HG03521 (cell line): ENCODE results near the gene RUNDC1.
A peak's percentile ranks its signal among the peaks of the same experiment; 100 is the strongest.

Experiments
- ATAC-seq: cut with Tn5 transposase; IDR thresholded peaks from one replicate; pipeline ENCODE4 v1.9.1; 2021; ENCODE audit warnings: mild to moderate bottlenecking, moderate library complexity; ENCODE audit not compliant: unreplicated experiment

The RUNDC1 gene

GRCh38 chr17:43018008-43018853 is 37.9 kb downstream of the RUNDC1 start:
- ATAC-seq, result no peak

- ATAC-seq, result no peak
Observed at GRCh38 chr17:43018932-43019331, 38.6 kb downstream of the RUNDC1 start.

GRCh38 chr17:43019418-43019817 is 39.1 kb downstream of the RUNDC1 start:
- no peak for ATAC-seq

GRCh38 chr17:43020030-43020621 is 39.8 kb downstream of the RUNDC1 start:
- ATAC-seq, result no peak

DNA sequence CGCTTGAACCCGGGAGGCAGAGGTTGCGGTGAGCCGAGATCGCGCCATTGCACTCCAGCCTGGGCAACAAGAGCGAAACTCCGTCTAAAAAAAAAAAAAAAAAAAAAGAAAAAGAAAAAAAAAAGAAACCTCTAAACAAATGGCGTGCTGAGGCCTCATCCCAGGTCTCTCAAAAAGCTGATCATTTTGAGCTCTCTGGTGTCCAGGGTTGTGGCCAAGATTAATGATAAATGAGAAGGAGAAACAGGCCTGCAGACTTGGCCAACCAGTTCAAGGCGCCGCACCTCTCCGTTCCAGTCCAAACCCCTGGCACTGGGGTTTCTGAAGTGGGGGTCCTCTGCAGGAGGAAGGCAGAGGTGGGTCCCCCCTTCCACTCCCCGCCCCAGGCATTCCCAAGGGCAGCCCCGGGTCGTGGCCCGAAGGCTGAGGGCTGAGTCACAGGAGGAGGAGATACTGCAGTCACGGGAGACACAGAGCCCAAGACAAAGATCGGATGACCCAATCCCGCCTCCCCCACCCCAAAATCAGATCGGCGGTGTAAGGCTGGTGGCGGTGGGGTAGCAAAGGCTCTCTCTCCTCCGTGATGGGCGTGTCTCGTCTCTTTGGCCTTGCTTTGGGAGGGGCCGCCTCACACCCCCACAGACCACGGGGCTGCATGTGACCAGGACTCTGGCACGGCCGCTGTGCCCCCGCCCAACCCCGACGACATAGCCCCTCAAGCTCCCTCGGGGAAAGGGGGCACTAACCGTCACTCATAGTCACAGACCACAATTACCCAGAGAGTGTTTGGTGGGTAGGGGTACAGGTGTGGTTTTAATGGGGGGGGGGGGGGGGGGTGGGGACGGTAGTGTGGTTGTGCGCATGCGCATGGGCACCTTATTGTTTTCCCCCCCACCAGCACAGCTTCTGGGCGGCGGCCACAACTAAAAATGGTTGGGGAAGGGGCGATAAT is 40.7 kb downstream of the RUNDC1 start:
- ATAC-seq, result no peak

DNA sequence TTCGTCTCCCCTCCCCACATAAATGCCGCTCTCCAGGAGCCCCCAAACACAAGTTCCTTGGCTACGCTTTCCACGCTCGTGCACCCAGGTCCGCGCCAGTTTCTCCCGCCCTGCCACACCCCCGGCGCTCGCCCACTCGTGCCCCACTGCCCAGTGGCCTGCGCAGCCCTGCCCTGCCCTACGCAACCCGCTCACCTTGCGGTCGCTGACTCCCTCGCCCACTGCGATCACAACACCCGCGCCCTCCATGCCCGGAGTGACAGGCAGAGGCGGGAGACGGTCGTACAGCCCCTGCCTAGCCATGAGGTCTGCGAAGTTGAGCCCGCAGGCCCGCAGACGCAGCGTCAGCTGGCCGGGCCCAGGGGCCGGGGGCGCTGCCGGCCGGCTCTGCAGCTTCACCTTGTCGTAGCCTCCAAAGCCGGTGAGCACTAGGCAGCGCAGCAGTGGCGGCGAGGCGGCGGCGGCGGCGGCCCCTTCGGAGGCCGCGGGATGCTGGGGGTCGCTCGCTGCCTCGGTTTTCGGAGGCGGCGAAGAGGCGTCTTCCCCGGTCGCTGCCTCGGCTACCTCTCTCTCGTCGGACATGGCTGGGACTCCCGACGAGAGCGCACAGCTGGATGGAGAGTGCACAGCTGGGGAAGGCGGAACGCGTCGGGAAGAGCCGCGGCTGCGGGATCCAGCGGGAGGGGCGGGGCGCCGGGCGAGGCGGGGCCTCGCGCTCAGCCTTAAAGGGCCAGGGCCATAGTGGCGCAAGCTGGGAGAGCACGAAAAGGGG is 41.6 kb downstream of the RUNDC1 start, which contains the start of gene VAT1:
Gene VAT1, minus strand, starts transcription at position 645 of the 772 bp plus-strand sequence. Its CDS starts 63 bp downstream, at position 582.
- no peak for ATAC-seq

- ATAC-seq, result peak; percentile 32
Observed at GRCh38 chr17:43024407-43025289, 44.3 kb downstream of the RUNDC1 start, which contains the start of gene RND2. TSS of gene RND2 (plus strand) at chr17:43025231. CDS start at chr17:43025348, 117 bp downstream.

DNA sequence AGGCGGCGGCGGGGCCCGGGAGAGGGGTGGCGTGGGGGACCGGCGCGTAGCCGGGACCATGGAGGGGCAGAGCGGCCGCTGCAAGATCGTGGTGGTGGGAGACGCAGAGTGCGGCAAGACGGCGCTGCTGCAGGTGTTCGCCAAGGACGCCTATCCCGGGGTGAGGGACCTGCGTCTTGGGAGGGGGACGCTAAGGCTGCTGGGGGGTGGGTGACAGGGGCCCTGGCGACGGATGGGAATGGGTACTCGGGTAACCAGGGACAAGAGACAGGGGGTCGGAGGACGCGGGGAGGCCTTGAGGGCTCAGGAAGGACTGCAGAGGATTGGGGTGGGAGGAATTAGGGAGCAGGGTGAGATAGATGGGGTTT is 44.9 kb downstream of the RUNDC1 start:
- ATAC-seq, result no peak

DNA sequence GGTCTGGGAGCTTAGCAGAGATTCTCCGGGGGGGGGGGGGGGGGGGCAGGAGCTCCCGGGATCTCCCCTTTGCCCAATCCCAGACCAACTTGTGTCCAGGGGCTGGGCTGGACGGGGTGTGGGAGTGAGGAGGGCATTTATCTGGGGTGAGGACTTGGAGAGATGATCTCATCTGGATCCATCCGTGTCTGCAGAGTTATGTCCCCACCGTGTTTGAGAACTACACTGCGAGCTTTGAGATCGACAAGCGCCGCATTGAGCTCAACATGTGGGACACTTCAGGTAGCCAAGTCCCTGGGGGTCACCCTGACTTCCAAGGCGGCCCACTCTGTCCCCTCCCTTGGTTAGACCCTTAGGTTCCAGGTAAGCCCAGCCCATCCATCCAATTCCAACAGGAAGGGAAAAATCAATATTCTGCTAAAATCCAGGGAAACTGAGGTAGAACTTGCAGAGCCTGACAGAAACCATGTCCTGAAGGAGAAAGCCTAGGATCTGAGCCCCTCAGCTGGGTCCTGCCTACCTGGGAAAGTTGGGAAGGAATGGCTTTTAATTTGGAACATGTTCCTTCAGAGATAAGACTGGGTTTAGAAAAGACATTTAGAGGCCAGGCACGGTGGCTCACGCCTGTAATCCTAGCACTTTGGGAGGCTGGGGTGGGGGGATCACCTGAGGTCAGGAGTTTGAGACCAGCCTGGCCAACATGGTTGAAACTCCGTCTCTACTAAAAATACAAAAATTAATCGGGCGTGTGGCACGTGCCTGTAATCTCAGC is 45.6 kb downstream of the RUNDC1 start:
- ATAC-seq, result no peak

DNA sequence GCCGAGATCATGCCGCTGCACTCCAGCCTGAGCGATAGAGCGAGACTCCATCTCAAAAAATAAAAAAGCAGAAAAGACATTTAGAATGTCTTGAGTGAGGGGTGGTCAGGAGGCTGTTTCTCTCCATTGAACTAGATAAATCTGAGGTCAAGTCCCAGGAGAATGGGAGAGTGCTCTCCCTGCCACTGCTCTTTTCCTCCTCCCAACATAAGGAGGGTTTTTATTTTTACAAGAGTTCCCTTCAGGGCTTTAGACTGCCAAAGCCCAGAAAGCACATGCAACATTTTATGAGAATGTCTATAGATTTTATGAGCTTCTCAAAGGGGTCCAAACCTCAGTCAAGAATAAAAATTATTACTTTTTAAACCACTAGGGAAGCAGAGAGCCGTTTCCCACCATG is 46.2 kb downstream of the RUNDC1 start:
- no peak for ATAC-seq

- no peak for ATAC-seq
Observed at GRCh38 chr17:43027091-43028032, 47.0 kb downstream of the RUNDC1 start.

GRCh38 chr17:43028221-43028861 is 48.0 kb downstream of the RUNDC1 start:
- ATAC-seq, result no peak

DNA sequence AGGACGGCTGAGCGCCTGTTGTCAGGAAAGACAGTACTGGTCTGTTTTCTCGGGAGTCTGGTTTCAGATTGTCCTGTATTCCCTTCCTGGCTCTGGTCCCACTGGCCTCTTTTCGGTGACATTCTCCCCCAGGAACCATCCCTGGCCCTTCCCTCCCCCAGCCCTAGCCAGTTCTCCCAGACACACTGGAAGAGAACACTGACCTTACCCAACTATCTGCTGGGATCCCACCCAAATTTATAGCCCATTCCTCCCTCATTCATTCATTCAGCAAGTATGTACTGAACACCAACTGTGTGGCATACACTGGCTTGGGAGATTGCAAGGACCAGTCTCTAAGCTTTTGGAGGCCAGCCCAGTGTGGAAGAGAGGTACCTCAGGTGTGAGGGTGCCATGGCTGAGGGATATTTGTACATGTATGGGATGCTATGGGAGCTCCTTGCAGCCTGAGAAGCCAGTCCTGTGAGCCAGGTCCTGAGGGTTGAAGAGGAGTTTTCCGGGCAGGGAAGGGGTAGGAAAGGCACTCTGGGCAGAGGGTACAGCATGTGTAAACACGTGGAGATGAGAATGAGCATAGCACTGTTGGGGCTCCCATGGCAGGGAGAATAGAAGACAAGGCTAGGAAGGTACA is 49.9 kb downstream of the RUNDC1 start:
- no peak for ATAC-seq

DNA sequence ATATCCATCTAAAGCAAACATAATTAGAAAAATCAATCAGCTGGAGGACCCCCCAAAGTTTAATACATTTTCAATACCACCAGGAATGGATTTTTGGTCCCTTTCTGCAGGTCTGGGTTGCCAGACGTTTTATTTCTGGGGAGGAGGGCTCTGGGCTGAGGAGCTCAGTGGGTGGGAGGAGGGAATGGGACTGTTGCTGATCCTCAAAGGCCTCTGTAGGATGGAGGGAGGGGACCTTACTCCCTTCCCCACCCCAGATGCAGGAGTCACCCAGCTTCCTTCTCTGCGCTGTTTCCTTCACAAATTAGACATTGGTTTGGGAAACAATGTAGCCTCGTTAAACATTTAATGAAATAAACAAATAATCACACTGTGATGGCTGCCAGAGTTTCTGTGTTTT is 51.3 kb downstream of the RUNDC1 start:
- no peak for ATAC-seq

GRCh38 chr17:43033948-43034881 is 53.9 kb downstream of the RUNDC1 start:
- ATAC-seq, result no peak

DNA sequence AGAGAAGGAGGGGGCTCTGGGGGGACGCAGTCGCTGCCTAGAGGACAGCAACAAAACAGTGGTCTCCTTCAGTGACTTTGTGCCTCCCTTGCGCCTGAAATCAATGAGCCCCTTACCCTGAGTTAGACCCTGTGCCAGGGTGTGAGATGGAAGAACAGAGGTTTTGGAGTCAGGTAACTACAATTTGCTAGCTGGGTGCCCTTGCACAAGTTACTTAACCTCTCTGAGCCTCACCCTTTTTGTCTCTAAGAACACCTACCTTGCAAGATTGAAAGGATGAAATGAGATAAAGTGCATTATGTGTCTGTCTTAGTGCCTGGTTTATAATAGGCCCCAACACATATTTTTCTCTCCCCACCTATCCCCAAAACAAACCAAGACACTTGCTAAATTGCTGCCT is 54.5 kb downstream of the RUNDC1 start:
- no peak for ATAC-seq
